ENCODE data around the gene CATSPERE. TPM values are rescaled to one million over a fixed set of nuclear protein-coding genes. Genes with fewer than 3 reads are reported as not detected.

The CATSPERE gene
- total and polyA plus RNA-seq, 9 of the 15 experiments (the other 6 are each of a cell fraction or from before 2014, with no cell fraction given), result 0.06 to 0.16 (median 0.09) TPM; not detected in 3

- TF ChIP-seq ZBTB11 (CRISPR knock-in tag; IDR thresholded peaks at IDR 0.05) (no peak), SRSF7 (optimal IDR thresholded peaks at IDR 0.05; ENCODE audit: low read depth, low read length) (no peak), ETS1 (conservative IDR thresholded peaks at IDR 0.05; ENCODE audit: control insufficient read depth, low read depth, low read length) (peak; percentile 44; the same call in 1 of the 2 replicates), PYGO2 (tag; IDR thresholded peaks at IDR 0.05) (no peak), BCLAF1 (IDR thresholded peaks at IDR 0.05; ENCODE audit: borderline replicate concordance in 1 of 2, control insufficient read depth in 1 of 2, low read depth in 2 of 2, low read length in 1 of 2) (no peak), NEUROD1 (IDR thresholded peaks at IDR 0.05; ENCODE audit: borderline replicate concordance, low read depth, low read length, partially characterized antibody) (peak; percentile 15), ZBTB17 (CRISPR knock-in tag; IDR thresholded peaks at IDR 0.05) (no peak), KDM5B (IDR thresholded peaks at IDR 0.05; ENCODE audit: insufficient replicate concordance, low read depth, low read length) (peak; percentile 23), TBP (optimal IDR thresholded peaks at IDR 0.05; ENCODE audit: low read depth, low read length) (no peak), ZNF263 (CRISPR knock-in tag; IDR thresholded peaks at IDR 0.05; ENCODE audit: borderline replicate concordance) (no peak), ZNF140 (CRISPR knock-in tag; IDR thresholded peaks at IDR 0.05) (no peak), POLR2A (conservative IDR thresholded peaks at IDR 0.05) (peak; percentile 61; the same call in 1 of the 2 replicates), CBFA2T3 (IDR thresholded peaks at IDR 0.05) (no peak)
Observed at GRCh38 chr1:244450597-244451538, 10.2 kb upstream of the CATSPERE start (continued).
